ENCODE results near the gene TBL1Y. TPM values are rescaled to one million over a fixed set of nuclear protein-coding genes. Genes with fewer than 3 reads are reported as not detected.

Gene TBL1Y
- total and polyA plus RNA-seq, 10 of the 15 experiments (the other 5 are each of a cell fraction or from before 2014, with no cell fraction given): not detected

- ChIA-PET CTCF (no interaction called here), RAD21 (ENCODE audit: unreplicated experiment) (no interaction called here), SMC1A (ENCODE audit: uncharacterized antibody, unreplicated experiment) (no interaction called here), POLR2A (no interaction called here)
- intact Hi-C loops (cut with micrococcal nuclease; ENCODE audit: unreplicated experiment) (no loop called here), in situ Hi-C loops (cut with MboI) (no loop called here)
- WGBS (ENCODE audit: insufficient coverage, insufficient replicate concordance, low lambda C conversion rate, missing lambda C conversion rate): no CpG with 5 or more reads among the region's 2 CpGs
- DNase-seq (ENCODE audit: low read depth, low spot score): no peak
- Histone ChIP-seq H3K4me2 (ENCODE audit: control insufficient read depth, insufficient read depth) (no peak overlapping the region), H3K9ac (ENCODE audit: control insufficient read depth, insufficient read depth, low read length) (no peak overlapping the region), H4K20me1 (ENCODE audit: control insufficient read depth, insufficient read depth) (no peaks in the 10 kb centered on the region), H3K4me3 (no peak overlapping the region), H2AFZ (ENCODE audit: control insufficient read depth, low read depth, low read length) (no peak overlapping the region), H3K9me3 (replicated peaks; ENCODE audit: control insufficient read depth, insufficient read depth, low read length) (no peaks in the 10 kb centered on the region), H3K36me3 (ENCODE audit: control insufficient read depth in 2 of 2, insufficient read depth in 2 of 2, low read length in 1 of 2) (no peaks in the 10 kb centered on the region), H3K27me3 (replicated peaks in 1 of 2; ENCODE audit: control insufficient read depth in 2 of 2, insufficient read depth in 2 of 2, low read length in 1 of 2) (no peaks in the 10 kb centered on the region), H3K79me2 (ENCODE audit: control insufficient read depth, insufficient read depth, low read length) (no peaks in the 10 kb centered on the region), H3K27ac (ENCODE audit: control insufficient read depth, insufficient read depth) (no peak overlapping the region), H3K4me1 (ENCODE audit: control insufficient read depth, insufficient read depth, low read length) (no peaks in the 10 kb centered on the region)
- BruUV-seq (replicated peaks): no TSS peak
- ATAC-seq: no peak
- no peak for TF ChIP-seq GATAD2B (conservative IDR thresholded peaks at IDR 0.05; ENCODE audit: low read depth)
- no peak for TF ChIP-seq ZNF24 (IDR thresholded peaks at IDR 0.05)
- TF ChIP-seq HSF1 (IDR thresholded peaks at IDR 0.05; ENCODE audit: low read depth, low read length): no peak
- no peak for TF ChIP-seq RAD21 (IDR thresholded peaks at IDR 0.05; ENCODE audit: insufficient read depth, low read depth, low read length)
- no peak for TF ChIP-seq POLR2A (IDR thresholded peaks at IDR 0.05; ENCODE audit: low read depth, low read length)
- no peak for TF ChIP-seq ATF3 (IDR thresholded peaks at IDR 0.05; ENCODE audit: borderline replicate concordance, extremely low read depth, low read depth, low read length)
- no peak for TF ChIP-seq POLR2AphosphoS5 (IDR thresholded peaks at IDR 0.05; ENCODE audit: low read length)
- no peak for TF ChIP-seq MYC (IDR thresholded peaks at IDR 0.05; ENCODE audit: insufficient read depth, insufficient read length, insufficient replicate concordance, low read length, severe bottlenecking)
- no peak for TF ChIP-seq SKIL (IDR thresholded peaks at IDR 0.05; ENCODE audit: low read depth, poor library complexity, severe bottlenecking)
- no peak for TF ChIP-seq BCL3 (IDR thresholded peaks at IDR 0.05; ENCODE audit: borderline replicate concordance, insufficient read depth, low read depth, low read length, poor library complexity, severe bottlenecking)
- TF ChIP-seq MEF2A (IDR thresholded peaks at IDR 0.05; ENCODE audit: insufficient read depth, low read depth, low read length): no peak
- FAIRE-seq: no peak
Measured at GRCh38 chrY:6935497-6935896, 25.0 kb downstream of the TBL1Y start.

All from GM12878 (cell line).